Thymus (tissue), 14 donors: ENCODE results near the gene TACR3. TPM values are rescaled to one million over a fixed set of nuclear protein-coding genes. Genes with fewer than 3 reads are reported as not detected.
"Not testable (repeated sequence)": the region's sequence is repeated elsewhere in the genome, so short reads cannot be mapped to it uniquely, and the experiment has no call there.

Source experiments
- DNase-seq, 9 donors: peaks; one replicate each; pipeline ENCODE4 v3.0.0-alpha.2; 2013; ENCODE audit warnings: low spot score in 9 of 9, low read depth in 6 of 9, missing footprints in 1 of 9
- H3K27ac ChIP-seq, 2 donors: one replicate each; pipeline ENCODE4 v1.5.1; 2013; ENCODE audit warnings: control low read depth in 1 of 2, low read depth in 1 of 2, low read length in 1 of 2, mild to moderate bottlenecking in 1 of 2, moderate library complexity in 1 of 2
- H3K27me3 ChIP-seq, 2 donors: one replicate each; pipeline ENCODE4 v1.5.1; 2013; ENCODE audit warnings: low read length in 1 of 2; ENCODE audit not compliant: control insufficient read depth in 2 of 2, insufficient read depth in 1 of 2
- H3K36me3 ChIP-seq, 2 donors: one replicate each; pipeline ENCODE4 v1.5.1; 2013; ENCODE audit warnings: low read length in 1 of 2, mild to moderate bottlenecking in 1 of 2, moderate library complexity in 1 of 2; ENCODE audit not compliant: control insufficient read depth in 2 of 2, insufficient read depth in 2 of 2
- H3K4me1 ChIP-seq, 2 donors: one replicate each; pipeline ENCODE4 v1.5.1; 2013; ENCODE audit warnings: low read length in 2 of 2; ENCODE audit not compliant: control insufficient read depth in 2 of 2, insufficient read depth in 2 of 2
- H3K4me3 ChIP-seq, 2 donors: one replicate each; pipeline ENCODE4 v1.5.1; 2013; ENCODE audit warnings: low read length in 2 of 2, control low read depth in 1 of 2, mild to moderate bottlenecking in 1 of 2
- H3K9me3 ChIP-seq, 2 donors: one replicate each; pipeline ENCODE4 v1.5.1; 2013; ENCODE audit warnings: low read length in 1 of 2, mild to moderate bottlenecking in 1 of 2; ENCODE audit not compliant: control insufficient read depth in 2 of 2, insufficient read depth in 1 of 2
- WGBS: extraction: QIAGEN DNeasy Blood & Tissue Kit; methylation state at CpG from one replicate; pipeline ENCODE4 v1.1.7; 2013; 5-methylcytosine and 5-hydroxymethylcytosine counted together
- long read RNA-seq, 10 donors: transcript quantifications; one replicate each; lab custom pipeline, GENCODE V29; 2026
- polyA plus RNA-seq: library from polyadenylated mRNA; stranded (reverse); fragments of 200-250 nt; gene quantifications from one replicate; pipeline ENCODE4 v1.2.3, GENCODE V29; 2013
- total RNA-seq: library from RNA; stranded (reverse); fragments of 120-200 nt; gene quantifications from one replicate; pipeline ENCODE4 v1.2.4, GENCODE V29; 2013
- donor health status: healthy.

The TACR3 gene
- total RNA-seq (not detected), polyA plus RNA-seq (0.02 TPM)
- long read RNA-seq, donor 1: 0 reads
- long read RNA-seq, donor 2: 0 reads
- long read RNA-seq, donor 3: 0 reads
- long read RNA-seq, donor 4: 0 reads
- long read RNA-seq, donor 5: 0 reads
- long read RNA-seq, donor 6: 0 reads
- long read RNA-seq, donor 7: 0 reads
- long read RNA-seq, donor 8: 0 reads
- long read RNA-seq, donor 9: 0 reads
- long read RNA-seq, donor 10: 0 reads

- WGBS: 7% methylated on average over 20 of the region's 20 CpGs
- Histone ChIP-seq H3K27ac (no peak within 1 kb of the TSS), H3K4me1 (no peaks in the 10 kb centered on the region), H3K27me3 (peaks cover 0 to 11% of the 10 kb centered on the region in 2 donors), H3K36me3 (no peaks in the 10 kb centered on the region), H3K4me3 (no peak within 1 kb of the TSS), H3K9me3 (no peaks in the 10 kb centered on the region)
- DNase-seq: no peak
These were observed at the start of gene TACR3 for GRCh38 chr4:103719830-103720207. TACR3 (minus strand) TSS chr4:103719985; CDS start chr4:103719675, 310 bp downstream.

- no peak for DNase-seq
- Histone ChIP-seq H3K4me1 (no peaks in the 10 kb centered on the region), H3K4me3 (no peak overlapping the region), H3K27ac (no peak overlapping the region), H3K9me3 (peaks cover 0 to 14% of the 10 kb centered on the region in 2 donors), H3K27me3 (no peaks in the 10 kb centered on the region), H3K36me3 (no peaks in the 10 kb centered on the region)
- WGBS: 87% methylated on average over 2 of the region's 2 CpGs
These were observed 37.8 kb upstream of the TACR3 start for GRCh38 chr4:103757631-103758030.

- no peaks in the 10 kb centered on the region for H3K36me3 ChIP-seq
- H3K9me3 ChIP-seq: peaks cover 0 to 14% of the 10 kb centered on the region in 2 donors
These were observed 37.0 kb upstream of the TACR3 start for GRCh38 chr4:103756741-103757140.

GRCh38 chr4:103754844-103755243 is 35.1 kb upstream of the TACR3 start:
- H3K4me1 ChIP-seq: no peaks in the 10 kb centered on the region
- DNase-seq: no peak
- H3K36me3 ChIP-seq: no peaks in the 10 kb centered on the region
- H3K27ac ChIP-seq: no peak overlapping the region
- no peak overlapping the region for H3K4me3 ChIP-seq
- WGBS: 89% methylated on average over 3 of the region's 3 CpGs
- peaks cover 0 to 14% of the 10 kb centered on the region in 2 donors for H3K9me3 ChIP-seq
- no peaks in the 10 kb centered on the region for H3K27me3 ChIP-seq

More at GRCh38 chr4:103756741-103757140, 37.0 kb upstream of the TACR3 start:
- H3K4me3 ChIP-seq: no peak overlapping the region
- no peak for DNase-seq
- H3K4me1 ChIP-seq: no peaks in the 10 kb centered on the region
- no peaks in the 10 kb centered on the region for H3K27me3 ChIP-seq
- no peak overlapping the region for H3K27ac ChIP-seq

GRCh38 chr4:103753868-103754653 is 34.3 kb upstream of the TACR3 start:
- Histone ChIP-seq H3K36me3 (no peaks in the 10 kb centered on the region), H3K27me3 (no peaks in the 10 kb centered on the region), H3K27ac (no peak overlapping the region), H3K4me1 (no peaks in the 10 kb centered on the region), H3K9me3 (peaks cover 0 to 14% of the 10 kb centered on the region in 2 donors), H3K4me3 (no peak overlapping the region)
- 95% methylated on average over 7 of the region's 7 CpGs for WGBS
- DNase-seq: no peak

- peaks cover 0 to 11% of the 10 kb centered on the region in 2 donors for H3K27me3 ChIP-seq
- H3K9me3 ChIP-seq, H3K27ac ChIP-seq, DNase-seq, H3K36me3 ChIP-seq, H3K4me3 ChIP-seq, H3K4me1 ChIP-seq: not testable (repeated sequence)
- WGBS: 96% methylated on average over 27 of the region's 27 CpGs
These were observed 3.4 kb upstream of the TACR3 start for GRCh38 chr4:103723150-103723549.

GRCh38 chr4:103721251-103721650 is 1.5 kb upstream of the TACR3 start:
- H3K4me1 ChIP-seq: no peaks in the 10 kb centered on the region
- no peak overlapping the region for H3K27ac ChIP-seq
- H3K9me3 ChIP-seq: no peaks in the 10 kb centered on the region
- peaks cover 0 to 11% of the 10 kb centered on the region in 2 donors for H3K27me3 ChIP-seq
- WGBS: 94% methylated on average over 3 of the region's 3 CpGs
- no peak overlapping the region for H3K4me3 ChIP-seq
- DNase-seq: no peak
- no peaks in the 10 kb centered on the region for H3K36me3 ChIP-seq

GRCh38 chr4:103720661-103721060 is 876 bp upstream of the TACR3 start:
- no peak overlapping the region for H3K4me3 ChIP-seq
- no peak for DNase-seq

GRCh38 chr4:103719105-103719829 is 518 bp downstream of the TACR3 start:
- H3K27ac ChIP-seq: no peak overlapping the region
- no peak overlapping the region for H3K4me3 ChIP-seq
- H3K9me3 ChIP-seq: no peaks in the 10 kb centered on the region
- DNase-seq: no peak
- no peaks in the 10 kb centered on the region for H3K4me1 ChIP-seq
- WGBS: 9% methylated on average over 39 of the region's 39 CpGs
- peaks cover 0 to 11% of the 10 kb centered on the region in 2 donors for H3K27me3 ChIP-seq
- no peaks in the 10 kb centered on the region for H3K36me3 ChIP-seq

More at GRCh38 chr4:103720661-103721060, 876 bp upstream of the TACR3 start:
- H3K9me3 ChIP-seq: no peaks in the 10 kb centered on the region
- 80% methylated on average over 8 of the region's 8 CpGs for WGBS
- peaks cover 0 to 11% of the 10 kb centered on the region in 2 donors for H3K27me3 ChIP-seq
- H3K36me3 ChIP-seq: no peaks in the 10 kb centered on the region
- H3K27ac ChIP-seq: no peak overlapping the region
- H3K4me1 ChIP-seq: no peaks in the 10 kb centered on the region
